ENCODE data around the gene C12orf56.
"Not testable (repeated sequence)": the region's sequence is repeated elsewhere in the genome, so short reads cannot be mapped to it uniquely, and the experiment has no call there.

C12orf56 gene

GRCh38 chr12:64236549-64236948 lies 154.0 kb downstream of the C12orf56 start:
- DNase-seq: no peak

GRCh38 chr12:64232196-64232595 lies 158.4 kb downstream of the C12orf56 start:
- DNase-seq: no peak

- DNase-seq: peak in 34 of 56 donors; percentile 4 to 73 (median 28)
Measured at GRCh38 chr12:64229796-64230195, 160.8 kb downstream of the C12orf56 start.

- peak in 3 of 56 donors; percentile 14 to 30 (median 22) for DNase-seq
Measured at GRCh38 chr12:64229240-64229639, 161.3 kb downstream of the C12orf56 start.

- DNase-seq: no peak
Measured at GRCh38 chr12:64225626-64226025, 164.9 kb downstream of the C12orf56 start.

- peak; percentile 31 to 98 (median 89) for DNase-seq
Measured at GRCh38 chr12:64222009-64222765, 168.4 kb downstream of the C12orf56 start, which contains the start of gene KICS2. Gene KICS2 (minus strand): TSS chr12:64222296. CDS start chr12:64222237, 59 bp downstream.

GRCh38 chr12:64221651-64222008 lies 168.9 kb downstream of the C12orf56 start:
- DNase-seq: peak; percentile 29 to 92 (median 75)

GRCh38 chr12:64220046-64220445 lies 170.5 kb downstream of the C12orf56 start:
- no peak for DNase-seq

GRCh38 chr12:64219145-64219544 lies 171.4 kb downstream of the C12orf56 start:
- DNase-seq: no peak

- no peak for DNase-seq
Measured at GRCh38 chr12:64218597-64218996, 172.0 kb downstream of the C12orf56 start.

GRCh38 chr12:64217643-64218042 lies 172.9 kb downstream of the C12orf56 start:
- not testable (repeated sequence) for DNase-seq

GRCh38 chr12:64216239-64216638 lies 174.3 kb downstream of the C12orf56 start:
- no peak for DNase-seq
